GM12878 (cell line): Measurements from ENCODE around the gene DNAJC11. TPM values are rescaled to one million over a fixed set of nuclear protein-coding genes. Genes with fewer than 3 reads are reported as not detected.

ENCODE experiments used
- ATAC-seq: fragments of 200-7000 bp; cut with Tn5 transposase; 3 replicates; pipeline ENCODE4 v1.9.1; 2020; ENCODE audit warnings: mild to moderate bottlenecking, moderate library complexity
- BruUV-seq: library from RNA; stranded (reverse); fragments of 400-500 nt; replicated peaks from 2 replicates; lab custom pipeline; 2021; lab: Mats Ljungman, UMichigan
- CTCF ChIA-PET: fragments of 300-600 bp; sonication (Branson Sonifier 250); formaldehyde crosslinking; extraction: SDS; loops from one replicate; lab custom pipeline; 2021; ENCODE audit warnings: inconsistent platforms; lab: Yijun Ruan, JAX
- POLR2A ChIA-PET: fragments of 350-600 bp; formaldehyde crosslinking; extraction: SDS; loops from one replicate; lab custom pipeline; 2021; ENCODE audit warnings: inconsistent platforms; lab: Charles Lee
- RAD21 ChIA-PET: fragments of 300-600 bp; sonication (Branson Sonifier 250); formaldehyde crosslinking; loops from one replicate; lab custom pipeline; 2023; ENCODE audit warnings: antibody characterized with exemption; ENCODE audit not compliant: unreplicated experiment; lab: Charles Lee
- SMC1A ChIA-PET: fragments of 300-600 bp; sonication (Branson Sonifier 250); formaldehyde crosslinking; loops from one replicate; lab custom pipeline; 2023; ENCODE audit not compliant: unreplicated experiment, uncharacterized antibody; lab: Charles Lee
- DNase-seq: peaks from one replicate; pipeline ENCODE4 v3.0.0-alpha.2; 2011; ENCODE audit warnings: low read depth, low spot score
- FAIRE-seq: peaks from 3 replicates; lab custom pipeline; 2011; peaks lifted over from hg19 to GRCh38; lab: Jason Lieb, UNC
- H2AFZ ChIP-seq: 2 replicates; pipeline ENCODE4 v1.6.0; 2011; ENCODE audit warnings: low read depth, low read length, control low read depth; ENCODE audit not compliant: control insufficient read depth
- H3K27ac ChIP-seq: 2 replicates; pipeline ENCODE4 v1.5.1; 2011; ENCODE audit warnings: control low read depth; ENCODE audit not compliant: control insufficient read depth, insufficient read depth
- H3K27me3 ChIP-seq, 2 experiments: replicated peaks in 1 of 2; 2 replicates each; pipeline versions ENCODE4 v1.6.0 to v1.6.1; 2011; ENCODE audit warnings: low read length in 1 of 2; ENCODE audit not compliant: control insufficient read depth in 2 of 2, insufficient read depth in 2 of 2
- H3K36me3 ChIP-seq, 2 experiments: 2 replicates each; pipeline ENCODE4 v1.5.1; 2011; ENCODE audit warnings: low read length in 1 of 2; ENCODE audit not compliant: control insufficient read depth in 2 of 2, insufficient read depth in 2 of 2
- H3K4me1 ChIP-seq: 2 replicates; pipeline ENCODE4 v1.6.1; 2011; ENCODE audit warnings: mild to moderate bottlenecking, low read length, moderate library complexity, mixed read lengths; ENCODE audit not compliant: control insufficient read depth, insufficient read depth
- H3K4me2 ChIP-seq: 2 replicates; pipeline ENCODE4 v1.6.0; 2011; ENCODE audit warnings: control low read depth; ENCODE audit not compliant: control insufficient read depth, insufficient read depth
- H3K4me3 ChIP-seq: fragments of 200-600 bp; sonication (generic); 2 replicates; pipeline ENCODE4 v1.5.1; 2016
- H3K79me2 ChIP-seq: 2 replicates; pipeline ENCODE4 v1.6.0; 2011; ENCODE audit warnings: low read length; ENCODE audit not compliant: control insufficient read depth, insufficient read depth
- H3K9ac ChIP-seq: 2 replicates; pipeline ENCODE4 v1.8.0; 2011; ENCODE audit warnings: low read length, control low read depth, mixed read lengths; ENCODE audit not compliant: control insufficient read depth, insufficient read depth
- H3K9me3 ChIP-seq: replicated peaks from 3 replicates; pipeline ENCODE4 v1.5.1; 2011; ENCODE audit warnings: mild to moderate bottlenecking, low read length; ENCODE audit not compliant: control insufficient read depth, insufficient read depth
- H4K20me1 ChIP-seq: 2 replicates; pipeline ENCODE4 v1.6.0; 2011; ENCODE audit not compliant: control insufficient read depth, insufficient read depth
- ATF3 ChIP-seq: IDR thresholded peaks from 2 replicates; pipeline ENCODE4 v1.6.1; 2011; ENCODE audit warnings: low read depth, mild to moderate bottlenecking, low read length, moderate library complexity, borderline replicate concordance; ENCODE audit errors: extremely low read depth
- HCFC1 ChIP-seq: fragments of 150-350 bp; IDR thresholded peaks from 2 replicates; pipeline ENCODE4 v1.6.1; 2014; ENCODE audit warnings: low read length
- HDGF ChIP-seq: fragments of 450-650 bp; IDR thresholded peaks from 2 replicates; pipeline ENCODE4 v1.6.1; 2016; ENCODE audit warnings: antibody characterized with exemption
- HSF1 ChIP-seq: fragments of 150-350 bp; IDR thresholded peaks from 2 replicates; pipeline ENCODE4 v1.6.1; 2014; ENCODE audit warnings: mild to moderate bottlenecking, low read depth, low read length
- IKZF1 ChIP-seq: fragments of 450-650 bp; conservative IDR thresholded peaks from 2 replicates; pipeline ENCODE4 v1.6.1; 2017; ENCODE audit warnings: antibody characterized with exemption, mild to moderate bottlenecking
- KDM1A ChIP-seq: fragments of 200-600 bp; sonication (generic); IDR thresholded peaks from 2 replicates; pipeline ENCODE4 v1.6.1; 2016; ENCODE audit warnings: borderline replicate concordance
- KLF5 ChIP-seq: fragments of 450-650 bp; IDR thresholded peaks from 2 replicates; pipeline ENCODE4 v1.6.1; 2014; ENCODE audit warnings: mild to moderate bottlenecking; ENCODE audit not compliant: partially characterized antibody
- LARP7 ChIP-seq: fragments of 450-650 bp; IDR thresholded peaks from 2 replicates; pipeline ENCODE4 v1.6.1; 2017; ENCODE audit warnings: mild to moderate bottlenecking
- MEF2B ChIP-seq: fragments of 450-650 bp; IDR thresholded peaks from 2 replicates; pipeline ENCODE4 v1.6.1; 2018; ENCODE audit warnings: mild to moderate bottlenecking, moderate library complexity; ENCODE audit not compliant: partially characterized antibody, poor library complexity, severe bottlenecking
- MTA3 ChIP-seq: IDR thresholded peaks from 2 replicates; pipeline ENCODE4 v1.6.1; 2012; ENCODE audit warnings: low read length, inconsistent platforms, borderline replicate concordance
- MYB ChIP-seq: fragments of 150-350 bp; IDR thresholded peaks from 2 replicates; pipeline ENCODE4 v1.6.1; 2014; ENCODE audit warnings: mild to moderate bottlenecking, low read depth, low read length, borderline replicate concordance
- NR2C2 ChIP-seq: IDR thresholded peaks from 2 replicates; pipeline ENCODE4 v1.6.1; 2011; ENCODE audit warnings: borderline replicate concordance, low read depth; ENCODE audit not compliant: control insufficient read depth, insufficient read length
- POU2F2 ChIP-seq: IDR thresholded peaks from 3 replicates; pipeline ENCODE4 v1.6.1; 2011; ENCODE audit warnings: low read depth, mild to moderate bottlenecking, low read length, borderline replicate concordance
- SIN3A ChIP-seq: IDR thresholded peaks from 2 replicates; pipeline ENCODE4 v1.6.1; 2012; ENCODE audit warnings: low read depth, low read length, improper control_type of control experiment
- ZNF24 ChIP-seq: fragments of 450-650 bp; IDR thresholded peaks from 2 replicates; pipeline ENCODE4 v1.6.1; 2017; ENCODE audit warnings: antibody characterized with exemption, mild to moderate bottlenecking
- ZSCAN29 ChIP-seq: fragments of 450-650 bp; IDR thresholded peaks from 2 replicates; pipeline ENCODE4 v1.6.1; 2017; ENCODE audit warnings: mild to moderate bottlenecking, moderate library complexity
- WGBS: methylation state at CpG from one replicate; pipeline ENCODE4 v1.1.6; 2016; ENCODE audit warnings: low lambda C conversion rate; ENCODE audit not compliant: insufficient replicate concordance, insufficient coverage; ENCODE audit errors: missing lambda C conversion rate; 5-methylcytosine and 5-hydroxymethylcytosine counted together
- in situ Hi-C: fragments of 300-500 bp; cut with MboI; formaldehyde crosslinking; loops from 9 replicates; pipeline ENCODE4 v1.14.3; 2018; ENCODE audit warnings: mixed read lengths
- intact Hi-C: fragments of 100-400 bp; cut with micrococcal nuclease; formaldehyde crosslinking; loops from one replicate; pipeline ENCODE4 v1.14.2; 2022; ENCODE audit not compliant: unreplicated experiment
- polyA plus RNA-seq, 11 experiments: library from polyadenylated mRNA; depleted of rRNA in 4 of 11; unstranded in 6 of 11; stranded (reverse) in 5 of 11; fragments of >200 nt; fragmentation: Nextera tagmentation in 4 of 11; fragmentation: Illumina TruSeq in 1 of 11; extraction: Ambion mirVana in 4 of 11; extraction: Trizol in 1 of 11; gene quantifications; 1 replicate in 1 of 11; 2 replicates in 10 of 11; pipeline versions ENCODE4 v1.2.1 to v1.2.3, GENCODE V29; 2011 to 2016; ENCODE audit warnings: inconsistent platforms in 2 of 11, missing spikeins in 2 of 11, low read depth in 1 of 11
- total RNA-seq, 4 experiments: library from RNA; depleted of rRNA in 3 of 4; stranded (reverse); fragments of >200 nt in 3 of 4; fragmentation: Illumina TruSeq in 1 of 4; extraction: Trizol in 1 of 4; gene quantifications; 2 replicates each; pipeline versions ENCODE4 v1.2.1 to v1.2.3, GENCODE V29; 2013 to 2021

DNAJC11 gene
- total and polyA plus RNA-seq, 10 of the 15 experiments (the other 5 are each of a cell fraction or from before 2014, with no cell fraction given): 5.0 to 58.8 (median 39.5) TPM

GRCh38 chr1:6704746-6705145 lies 3.1 kb upstream of the DNAJC11 start:
- BruUV-seq: no TSS peak
- peaks cover 7% of the 10 kb centered on the region for H3K4me1 ChIP-seq
- TF ChIP-seq ZSCAN29 (no peak), KDM1A (no peak), HCFC1 (no peak), NR2C2 (no peak), HDGF (no peak), MTA3 (no peak), ZNF24 (no peak), MEF2B (no peak), SIN3A (no peak), MYB (no peak), HSF1 (no peak), IKZF1 (no peak), ATF3 (no peak), LARP7 (no peak), POU2F2 (no peak), KLF5 (no peak)
- H3K27ac ChIP-seq: no peak overlapping the region
- DNase-seq (no peak), FAIRE-seq (no peak), ATAC-seq (no peak)
- ChIA-PET SMC1A (interaction anchor here (1.0 kb wide), 1 partner anchor 14 kb away, joined by 3 read pairs; no protein-coding TSS in a partner anchor), POLR2A (no interaction called here), CTCF (interaction anchor here (0.9 kb wide), 1 partner anchor 15 kb away, joined by 3 read pairs; no protein-coding TSS in a partner anchor), RAD21 (no interaction called here)
- peaks cover 19% of the 10 kb centered on the region for H3K79me2 ChIP-seq
- H3K36me3 ChIP-seq: no peaks in the 10 kb centered on the region
- no peak overlapping the region for H3K4me2 ChIP-seq
- H4K20me1 ChIP-seq: no peaks in the 10 kb centered on the region
- WGBS: 62% methylated on average over 6 of the region's 6 CpGs
- in situ Hi-C loops: no loop called here
- no peaks in the 10 kb centered on the region for H3K27me3 ChIP-seq
- intact Hi-C loops: no loop called here
- no peak overlapping the region for H2AFZ ChIP-seq
- no peak overlapping the region for H3K9ac ChIP-seq
- no peaks in the 10 kb centered on the region for H3K9me3 ChIP-seq
- no peak overlapping the region for H3K4me3 ChIP-seq
